ENCODE data around the gene SRPK2. TPM values are rescaled to one million over a fixed set of nuclear protein-coding genes. Genes with fewer than 3 reads are reported as not detected.
A peak's percentile ranks its signal among the peaks of the same experiment; 100 is the strongest.
"Not testable (repeated sequence)": the region's sequence is repeated elsewhere in the genome, so short reads cannot be mapped to it uniquely, and the experiment has no call there.

The SRPK2 gene
- total RNA-seq, 1 experiment from 2014 or later = 59.8 TPM

DNA sequence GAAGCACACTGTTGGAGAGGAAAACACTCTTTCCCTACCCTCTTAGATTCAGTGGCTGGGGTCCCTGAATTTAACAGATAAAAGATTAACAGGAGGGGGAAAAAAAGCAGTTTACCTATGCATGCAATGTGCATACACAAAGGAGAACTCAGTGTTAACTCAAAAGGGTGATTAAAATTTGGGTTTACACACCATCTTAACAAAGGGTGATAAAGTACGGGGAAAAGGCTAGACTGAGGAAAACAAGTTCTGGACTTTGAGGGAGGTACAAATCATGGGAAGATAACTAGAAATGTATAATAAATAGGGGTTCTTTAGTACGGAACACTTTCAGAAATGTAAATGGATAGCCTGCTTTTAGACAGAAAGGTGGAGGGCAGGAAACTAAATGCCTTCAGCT, 83.1 kb downstream of the SRPK2 start:
- no peak for TF ChIP-seq EZH2 (IDR thresholded peaks at IDR 0.05; ENCODE audit: borderline replicate concordance, low read depth, low read length, poor library complexity, severe bottlenecking)
- TF ChIP-seq, protein P1, sequence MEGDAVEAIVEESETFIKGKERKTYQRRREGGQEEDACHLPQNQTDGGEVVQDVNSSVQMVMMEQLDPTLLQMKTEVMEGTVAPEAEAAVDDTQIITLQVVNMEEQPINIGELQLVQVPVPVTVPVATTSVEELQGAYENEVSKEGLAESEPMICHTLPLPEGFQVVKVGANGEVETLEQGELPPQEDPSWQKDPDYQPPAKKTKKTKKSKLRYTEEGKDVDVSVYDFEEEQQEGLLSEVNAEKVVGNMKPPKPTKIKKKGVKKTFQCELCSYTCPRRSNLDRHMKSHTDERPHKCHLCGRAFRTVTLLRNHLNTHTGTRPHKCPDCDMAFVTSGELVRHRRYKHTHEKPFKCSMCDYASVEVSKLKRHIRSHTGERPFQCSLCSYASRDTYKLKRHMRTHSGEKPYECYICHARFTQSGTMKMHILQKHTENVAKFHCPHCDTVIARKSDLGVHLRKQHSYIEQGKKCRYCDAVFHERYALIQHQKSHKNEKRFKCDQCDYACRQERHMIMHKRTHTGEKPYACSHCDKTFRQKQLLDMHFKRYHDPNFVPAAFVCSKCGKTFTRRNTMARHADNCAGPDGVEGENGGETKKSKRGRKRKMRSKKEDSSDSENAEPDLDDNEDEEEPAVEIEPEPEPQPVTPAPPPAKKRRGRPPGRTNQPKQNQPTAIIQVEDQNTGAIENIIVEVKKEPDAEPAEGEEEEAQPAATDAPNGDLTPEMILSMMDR (conservative IDR thresholded peaks at IDR 0.05; ENCODE audit: low read depth, low read length) = no peak
- no TSS peak for BruUV-seq (replicated peaks)
- peaks cover 39% of the 10 kb centered on the region for H3K4me1 ChIP-seq (ENCODE audit: insufficient read depth, low read length, poor library complexity, severe bottlenecking)
- H3K36me3 ChIP-seq (ENCODE audit: insufficient read depth, low read length, poor library complexity, severe bottlenecking) = no peaks in the 10 kb centered on the region
- no peak overlapping the region for H3K27ac ChIP-seq (ENCODE audit: low read depth, low read length, poor library complexity, severe bottlenecking)
- no peaks in the 10 kb centered on the region for H3K9me3 ChIP-seq (ENCODE audit: low read depth, low read length, poor library complexity, severe bottlenecking)
- CTCF ChIA-PET = no interaction called here
- no peak for DNase-seq (ENCODE audit: low spot score)
- intact Hi-C loops (cut with micrococcal nuclease; ENCODE audit: unreplicated experiment) = no loop called here
- H3K27me3 ChIP-seq (replicated peaks; ENCODE audit: insufficient read depth, low read depth, low read length, poor library complexity) = no peaks in the 10 kb centered on the region
- no peak overlapping the region for H3K4me3 ChIP-seq (ENCODE audit: low read depth, low read length, poor library complexity, severe bottlenecking)
- POLR2A ChIA-PET (ENCODE audit: low non-redundant PET) = no interaction called here

DNA sequence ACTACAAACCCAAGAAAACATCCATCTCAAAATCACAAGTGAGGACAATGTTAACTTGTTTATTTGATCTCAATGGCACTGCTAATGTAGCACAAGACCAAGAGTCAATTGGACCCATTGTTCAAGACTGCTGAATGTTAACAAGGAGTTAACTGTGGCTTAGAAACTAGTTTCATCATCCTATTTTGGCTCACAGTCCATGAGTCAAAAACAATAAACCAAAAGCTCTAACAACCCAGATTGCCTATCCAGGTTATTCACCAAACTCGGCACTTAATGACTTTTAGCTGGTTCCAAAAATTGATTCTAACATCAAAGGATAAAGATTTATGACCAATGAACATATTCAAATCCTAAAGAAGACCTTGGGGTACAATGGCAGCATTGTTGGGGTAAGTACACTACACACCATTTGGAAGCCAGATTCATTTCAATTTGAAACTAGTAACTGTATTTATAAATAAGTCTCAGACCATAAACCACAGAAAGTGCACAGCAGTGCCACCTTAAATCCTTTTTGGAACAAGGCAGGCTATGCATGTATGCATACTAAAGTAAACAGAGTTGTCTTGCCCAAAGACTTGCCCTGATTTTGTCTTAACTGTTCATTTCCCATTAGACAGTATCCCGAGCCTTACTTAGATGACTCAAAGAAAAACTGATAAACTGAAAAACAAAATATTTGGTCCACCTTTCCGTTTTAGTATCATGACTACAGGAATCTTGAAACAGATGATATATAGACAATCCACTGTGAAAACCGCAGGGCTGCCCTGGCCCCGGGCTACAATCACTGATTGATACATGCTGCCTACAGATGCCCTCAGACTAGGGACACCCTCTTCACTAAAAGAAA, 84.5 kb downstream of the SRPK2 start:
- ChIA-PET POLR2A (ENCODE audit: low non-redundant PET) (no interaction called here), CTCF (no interaction called here)
- no peak for TF ChIP-seq EZH2 (IDR thresholded peaks at IDR 0.05; ENCODE audit: borderline replicate concordance, low read depth, low read length, poor library complexity, severe bottlenecking)
- TF ChIP-seq, protein P1 (conservative IDR thresholded peaks at IDR 0.05; ENCODE audit: low read depth, low read length) = no peak
- BruUV-seq (replicated peaks) = no TSS peak
- H3K4me3 ChIP-seq (ENCODE audit: low read depth, low read length, poor library complexity, severe bottlenecking) = no peak overlapping the region
- H3K27me3 ChIP-seq (replicated peaks; ENCODE audit: insufficient read depth, low read depth, low read length, poor library complexity) = no peaks in the 10 kb centered on the region
- DNase-seq (ENCODE audit: low spot score) = peak; percentile 10
- no peaks in the 10 kb centered on the region for H3K9me3 ChIP-seq (ENCODE audit: low read depth, low read length, poor library complexity, severe bottlenecking)
- intact Hi-C loops (cut with micrococcal nuclease; ENCODE audit: unreplicated experiment) = no loop called here
- H3K27ac ChIP-seq (ENCODE audit: low read depth, low read length, poor library complexity, severe bottlenecking) = no peak overlapping the region
- peaks cover 32% of the 10 kb centered on the region for H3K4me1 ChIP-seq (ENCODE audit: insufficient read depth, low read length, poor library complexity, severe bottlenecking)
- no peaks in the 10 kb centered on the region for H3K36me3 ChIP-seq (ENCODE audit: insufficient read depth, low read length, poor library complexity, severe bottlenecking)

DNA sequence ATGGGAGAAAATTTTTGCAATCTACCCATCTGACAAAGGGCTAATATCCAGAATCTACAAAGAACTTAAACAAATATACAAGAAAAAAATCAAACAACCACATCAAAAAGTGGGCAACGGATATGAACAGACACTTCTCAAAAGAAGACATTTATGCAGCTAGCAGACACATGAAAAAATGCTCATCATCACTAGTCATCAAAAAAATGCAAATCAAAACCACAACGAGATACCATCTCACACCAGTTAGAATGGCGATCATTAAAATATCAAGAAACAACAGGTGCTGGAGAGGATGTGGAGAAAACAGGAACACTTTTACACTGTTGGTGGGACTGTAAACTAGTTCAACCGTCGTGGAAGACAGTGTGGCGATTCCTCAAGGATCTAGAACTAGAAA, 88.1 kb downstream of the SRPK2 start:
- H3K36me3 ChIP-seq (ENCODE audit: insufficient read depth, low read length, poor library complexity, severe bottlenecking); H3K27me3 ChIP-seq (replicated peaks; ENCODE audit: insufficient read depth, low read depth, low read length, poor library complexity); CTCF ChIA-PET; H3K27ac ChIP-seq (ENCODE audit: low read depth, low read length, poor library complexity, severe bottlenecking); DNase-seq (ENCODE audit: low spot score); H3K9me3 ChIP-seq (ENCODE audit: low read depth, low read length, poor library complexity, severe bottlenecking); BruUV-seq (replicated peaks); intact Hi-C loops (cut with micrococcal nuclease; ENCODE audit: unreplicated experiment); H3K4me3 ChIP-seq (ENCODE audit: low read depth, low read length, poor library complexity, severe bottlenecking); POLR2A ChIA-PET (ENCODE audit: low non-redundant PET): not testable (repeated sequence)
- H3K4me1 ChIP-seq (ENCODE audit: insufficient read depth, low read length, poor library complexity, severe bottlenecking) = peaks cover 20% of the 10 kb centered on the region

DNA sequence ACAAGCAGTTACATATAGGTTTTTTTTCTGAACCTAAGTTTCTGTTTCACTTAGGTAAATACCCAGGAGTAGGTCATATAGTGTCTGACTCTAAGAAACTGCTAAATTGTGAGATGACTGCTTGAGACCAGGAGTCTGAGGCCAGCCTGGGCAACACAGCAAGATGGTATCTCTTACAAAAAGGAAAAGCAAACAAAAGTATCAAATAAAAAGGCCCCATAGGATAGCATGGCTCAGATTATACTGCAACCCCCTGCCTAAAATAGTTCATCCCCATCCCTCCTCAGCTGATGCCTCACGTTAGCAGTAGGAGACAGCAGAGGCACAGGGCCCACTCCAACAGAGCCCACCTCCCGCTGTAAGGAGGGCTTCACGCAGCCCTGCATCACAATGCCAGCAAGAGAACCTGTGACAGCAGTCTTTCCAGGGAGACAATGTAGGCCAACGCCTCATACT, 90.3 kb downstream of the SRPK2 start:
- Histone ChIP-seq H3K9me3 (ENCODE audit: low read depth, low read length, poor library complexity, severe bottlenecking) (no peaks in the 10 kb centered on the region), H3K36me3 (ENCODE audit: insufficient read depth, low read length, poor library complexity, severe bottlenecking) (no peaks in the 10 kb centered on the region), H3K27me3 (replicated peaks; ENCODE audit: insufficient read depth, low read depth, low read length, poor library complexity) (no peaks in the 10 kb centered on the region), H3K4me1 (ENCODE audit: insufficient read depth, low read length, poor library complexity, severe bottlenecking) (peaks cover 3% of the 10 kb centered on the region), H3K4me3 (ENCODE audit: low read depth, low read length, poor library complexity, severe bottlenecking) (no peak overlapping the region), H3K27ac (ENCODE audit: low read depth, low read length, poor library complexity, severe bottlenecking) (no peak overlapping the region)
- intact Hi-C loops (cut with micrococcal nuclease; ENCODE audit: unreplicated experiment) = no loop called here
- CTCF ChIA-PET = no interaction called here
- TF ChIP-seq, protein P1 (conservative IDR thresholded peaks at IDR 0.05; ENCODE audit: low read depth, low read length) = no peak
- no peak for TF ChIP-seq EZH2 (IDR thresholded peaks at IDR 0.05; ENCODE audit: borderline replicate concordance, low read depth, low read length, poor library complexity, severe bottlenecking)
- BruUV-seq (replicated peaks) = no TSS peak
- no peak for DNase-seq (ENCODE audit: low spot score)
- POLR2A ChIA-PET (ENCODE audit: low non-redundant PET) = no interaction called here
